ES-I3 (cell line): ENCODE data around the gene SLC7A7.
"Not testable (repeated sequence)": the region's sequence is repeated elsewhere in the genome, so short reads cannot be mapped to it uniquely, and the experiment has no call there.

ENCODE experiments used
- H3K36me3 ChIP-seq: 2 replicates; pipeline ENCODE4 v1.6.1; 2013; ENCODE audit warnings: mild to moderate bottlenecking, low read length, control low read depth, moderate library complexity; ENCODE audit not compliant: insufficient read depth
- H3K4me1 ChIP-seq: 2 replicates; pipeline ENCODE4 v1.6.1; 2013; ENCODE audit warnings: mild to moderate bottlenecking, control low read depth, low read length; ENCODE audit not compliant: insufficient read depth
- H3K9ac ChIP-seq: 2 replicates; pipeline ENCODE4 v1.6.1; 2013; ENCODE audit warnings: low read depth, mild to moderate bottlenecking, low read length, moderate library complexity
- H3K9me3 ChIP-seq: 2 replicates; pipeline ENCODE4 v1.6.1; 2013; ENCODE audit warnings: mild to moderate bottlenecking, low read length, moderate library complexity; ENCODE audit not compliant: control insufficient read depth, insufficient read depth

SLC7A7 gene

DNA sequence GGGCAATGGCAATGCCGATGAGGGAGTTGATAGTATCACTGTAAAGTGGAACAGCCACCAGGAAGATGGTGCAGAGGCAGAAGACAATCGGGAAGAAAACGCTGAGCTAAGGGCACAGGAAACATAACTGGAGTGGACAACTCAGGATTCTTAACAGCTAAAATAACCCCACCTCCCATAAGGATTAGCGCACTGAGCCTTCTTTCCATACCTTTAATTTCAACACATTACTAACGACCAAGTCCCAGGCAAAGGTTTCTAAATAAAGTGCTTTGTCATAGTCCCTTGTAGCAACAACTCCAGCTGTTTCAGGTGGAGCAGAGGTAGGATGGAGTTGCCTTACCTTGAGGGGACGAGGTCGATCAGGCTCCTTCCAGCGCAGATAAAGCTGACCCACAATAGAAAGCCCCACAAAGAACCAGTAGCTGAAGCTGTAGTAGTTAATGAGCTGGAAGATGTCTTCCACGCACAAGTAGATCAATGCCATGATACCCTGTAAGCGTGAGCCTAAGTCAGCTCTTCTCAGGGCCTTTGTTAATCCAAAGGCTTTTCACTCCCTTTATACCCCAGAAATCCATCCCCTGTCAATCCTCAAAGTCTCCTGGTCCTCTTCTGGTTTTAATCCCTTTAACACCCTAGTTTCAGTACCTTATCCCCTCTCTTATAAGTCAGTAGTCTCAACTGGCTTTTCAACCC, 41.1 kb downstream of the SLC7A7 start:
- Histone ChIP-seq H3K4me1 (no peaks in the 10 kb centered on the region), H3K9ac (no peak overlapping the region), H3K36me3 (peaks cover 29% of the 10 kb centered on the region), H3K9me3 (no peaks in the 10 kb centered on the region)

DNA sequence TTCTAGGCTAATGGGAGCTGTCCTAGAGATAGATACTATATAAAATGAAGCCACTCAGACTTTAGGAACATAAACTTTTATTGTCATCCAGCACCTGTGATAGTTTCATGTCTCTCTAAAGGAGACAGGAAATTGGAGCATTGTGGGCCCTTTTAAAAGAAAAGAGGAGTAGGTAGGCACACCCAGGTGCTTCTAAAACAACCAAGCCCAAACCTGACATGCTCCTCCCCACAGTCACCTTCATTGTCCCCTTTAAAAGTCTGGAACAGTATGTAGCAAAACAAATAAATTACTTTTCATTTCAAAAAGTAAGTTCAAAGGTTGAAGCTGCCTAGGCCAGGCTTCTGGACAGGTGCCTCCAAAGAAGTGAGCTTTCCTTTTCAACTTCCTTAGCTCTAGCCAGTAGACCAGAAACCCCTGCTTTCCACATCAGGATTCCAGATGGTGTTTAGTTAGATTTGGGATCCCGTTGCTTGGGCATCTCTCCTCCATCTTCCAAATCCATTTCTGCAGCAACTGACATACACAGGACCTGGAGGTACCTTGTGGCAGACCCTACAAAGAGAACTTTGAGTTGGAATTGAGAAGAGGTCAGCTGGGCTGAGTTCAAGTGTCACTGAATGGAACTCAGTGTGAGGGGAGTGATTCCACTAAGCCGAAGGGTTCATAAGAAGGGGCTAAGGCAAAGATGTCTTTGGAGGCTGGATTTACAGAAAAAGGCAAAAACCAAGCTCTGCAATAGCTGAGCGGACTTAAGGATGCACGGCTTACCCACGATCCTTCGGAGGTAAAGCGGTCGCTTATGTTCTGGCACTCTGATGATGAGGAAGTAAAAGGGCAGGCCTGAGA, 41.8 kb downstream of the SLC7A7 start:
- H3K4me1 ChIP-seq, result no peaks in the 10 kb centered on the region
- no peak overlapping the region for H3K9ac ChIP-seq
- H3K36me3 ChIP-seq, result peaks cover 31% of the 10 kb centered on the region
- H3K9me3 ChIP-seq, result no peaks in the 10 kb centered on the region

DNA sequence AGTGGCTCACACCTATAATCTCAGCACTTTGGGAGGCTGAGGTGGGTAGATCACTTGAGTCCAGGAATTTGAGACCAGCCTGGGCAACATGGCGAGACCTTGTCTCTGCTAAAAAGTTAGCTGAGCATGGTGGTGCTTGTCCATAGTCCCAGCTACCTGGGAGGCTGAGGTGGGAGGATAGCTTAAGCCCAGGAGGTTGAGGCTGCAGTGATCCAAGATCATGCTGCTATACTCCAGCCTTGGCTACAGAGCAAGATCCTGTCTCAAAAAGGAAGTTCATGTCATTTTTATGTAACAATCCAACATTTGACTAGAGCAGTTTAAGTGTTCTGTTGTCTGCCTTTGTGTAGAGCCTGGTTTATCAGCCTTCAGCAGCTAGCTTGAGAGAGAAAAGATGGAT, 42.5 kb downstream of the SLC7A7 start:
- Histone ChIP-seq H3K9me3 (no peaks in the 10 kb centered on the region), H3K9ac (no peak overlapping the region), H3K36me3 (peaks cover 31% of the 10 kb centered on the region), H3K4me1 (no peaks in the 10 kb centered on the region)

DNA sequence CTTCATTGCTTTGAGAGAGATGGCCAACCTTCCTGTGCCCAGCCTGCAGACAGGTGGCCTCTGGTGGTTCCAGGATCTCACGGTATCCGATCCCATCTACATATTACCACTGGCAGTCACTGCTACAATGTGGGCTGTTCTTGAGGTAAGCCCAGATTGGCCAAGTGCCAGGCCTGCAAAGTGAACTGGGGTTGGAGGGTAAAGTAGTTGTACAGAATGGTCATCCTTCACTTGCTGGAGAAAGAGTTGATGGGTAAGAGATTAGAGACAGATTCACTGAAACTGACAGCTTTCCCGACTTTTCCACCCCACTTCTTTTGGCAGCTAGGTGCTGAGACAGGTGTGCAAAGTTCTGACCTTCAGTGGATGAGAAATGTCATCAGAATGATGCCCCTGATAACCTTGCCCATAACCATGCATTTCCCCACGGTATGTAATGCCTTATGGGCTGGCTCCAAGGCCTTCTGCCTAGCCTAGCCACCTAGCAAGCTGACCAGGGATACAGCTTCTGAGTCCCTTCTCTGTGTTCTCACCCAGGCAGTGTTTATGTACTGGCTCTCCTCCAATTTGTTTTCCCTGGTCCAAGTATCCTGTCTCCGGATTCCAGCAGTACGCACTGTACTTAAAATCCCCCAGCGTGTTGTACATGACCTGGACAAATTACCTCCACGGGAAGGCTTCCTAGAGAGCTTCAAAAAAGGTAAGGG, 44.6 kb downstream of the SLC7A7 start:
- H3K4me1 ChIP-seq, result no peaks in the 10 kb centered on the region
- no peaks in the 10 kb centered on the region for H3K9me3 ChIP-seq
- H3K36me3 ChIP-seq, result peaks cover 31% of the 10 kb centered on the region
- no peak overlapping the region for H3K9ac ChIP-seq

DNA sequence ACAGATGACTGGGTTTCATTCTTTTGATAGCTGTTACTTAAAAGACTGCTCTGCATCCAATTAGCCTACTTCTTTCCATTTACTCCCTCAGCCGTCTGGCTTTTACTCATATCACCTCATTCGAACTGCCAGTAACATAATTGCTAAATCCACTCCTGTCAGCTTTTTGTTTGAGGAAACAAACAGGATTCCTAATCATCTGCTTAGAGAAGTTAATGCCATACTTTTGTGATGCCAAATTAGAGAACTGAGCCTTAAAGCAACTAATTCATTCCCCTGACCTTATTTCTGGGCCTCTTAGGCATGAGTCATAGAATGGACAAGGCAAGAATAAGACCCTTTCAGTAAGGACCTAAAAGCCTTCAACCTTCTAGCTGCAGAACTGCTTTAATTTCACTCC, 45.9 kb downstream of the SLC7A7 start:
- no peaks in the 10 kb centered on the region for H3K9me3 ChIP-seq
- no peak overlapping the region for H3K9ac ChIP-seq
- peaks cover 31% of the 10 kb centered on the region for H3K36me3 ChIP-seq
- no peaks in the 10 kb centered on the region for H3K4me1 ChIP-seq

DNA sequence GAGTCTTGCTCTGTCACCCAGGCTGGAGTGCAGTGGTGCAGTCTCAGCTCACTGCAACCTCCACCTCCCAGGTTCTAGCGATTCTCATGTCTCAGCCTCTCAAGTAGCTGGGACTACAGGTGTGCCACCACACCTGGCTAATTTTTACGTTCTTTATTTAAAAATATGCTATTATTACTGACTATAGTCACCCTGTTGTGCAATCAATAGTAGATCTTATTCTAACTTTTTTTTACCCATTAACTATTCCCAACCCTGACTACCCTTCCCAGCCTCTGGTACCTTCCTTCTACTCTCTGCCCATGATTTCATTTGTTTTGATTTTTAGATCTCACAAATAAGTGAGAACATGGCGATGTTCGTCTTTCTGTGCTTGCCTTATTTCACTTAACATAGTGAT, 46.3 kb downstream of the SLC7A7 start:
- Histone ChIP-seq H3K9ac (no peak overlapping the region), H3K9me3 (no peaks in the 10 kb centered on the region), H3K36me3 (peaks cover 31% of the 10 kb centered on the region), H3K4me1 (no peaks in the 10 kb centered on the region)

DNA sequence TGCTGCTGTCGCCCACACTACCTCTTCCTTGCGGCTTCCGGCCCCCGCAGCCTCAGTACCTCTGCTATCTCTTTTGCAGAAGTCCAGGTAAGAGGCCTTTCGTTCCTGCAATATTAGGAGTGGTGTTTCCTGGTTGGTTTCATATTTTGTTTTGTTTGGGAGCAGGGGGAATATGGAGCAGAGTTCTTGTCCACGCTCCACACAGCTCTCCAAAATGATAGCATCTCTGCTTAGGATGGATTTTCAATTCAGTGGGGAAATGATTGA, 48.0 kb downstream of the SLC7A7 start:
- H3K9ac ChIP-seq, result peak overlapping the region; percentile 91
- H3K36me3 ChIP-seq, result peaks cover 25% of the 10 kb centered on the region
- H3K4me1 ChIP-seq, result no peaks in the 10 kb centered on the region
- no peaks in the 10 kb centered on the region for H3K9me3 ChIP-seq

DNA sequence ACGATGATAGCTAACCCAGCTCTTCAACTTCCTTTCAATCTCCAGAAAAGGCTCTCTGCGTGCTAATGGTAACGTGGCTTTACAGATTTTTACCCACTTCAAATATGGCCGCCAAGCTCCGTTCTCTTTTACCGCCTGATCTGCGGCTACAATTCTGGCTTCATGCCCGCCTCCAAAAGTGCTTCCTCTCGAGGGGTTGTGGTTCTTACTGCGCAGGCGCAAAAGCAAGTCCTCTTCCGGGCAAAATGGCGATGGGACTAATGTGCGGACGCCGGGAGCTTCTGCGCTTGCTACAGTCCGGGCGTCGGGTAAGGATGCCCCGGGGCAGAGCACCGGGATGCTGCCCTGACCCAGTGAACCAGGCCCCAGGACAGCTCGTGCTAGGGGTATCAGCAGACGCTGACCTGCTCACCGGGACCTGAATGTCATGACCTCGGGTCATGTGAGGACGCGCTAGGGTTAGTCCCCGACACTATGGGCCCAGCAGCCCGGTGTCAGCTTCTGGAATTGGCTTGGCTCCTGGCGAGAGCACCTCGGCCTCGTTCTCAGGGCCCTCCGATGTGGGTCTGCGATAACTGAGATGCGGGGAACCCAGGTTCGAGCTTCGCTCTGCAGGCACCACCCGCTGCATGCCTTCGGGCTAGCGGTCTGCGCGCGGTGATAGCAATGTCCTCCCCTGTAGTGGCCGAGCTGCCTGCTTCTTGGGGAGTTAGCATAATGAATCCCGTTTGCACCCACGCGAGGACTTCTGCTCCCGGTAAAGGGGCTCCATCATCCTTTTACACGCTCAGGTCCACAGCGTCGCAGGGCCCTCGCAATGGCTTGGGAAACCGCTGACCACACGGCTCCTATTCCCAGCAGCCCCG, 48.5 kb downstream of the SLC7A7 start, which contains the start of gene OXA1L:
Gene OXA1L, plus strand, starts transcription at position 232 of the 866 bp plus-strand sequence. Its CDS starts 14 bp downstream, at position 246.
- Histone ChIP-seq H3K36me3 (peaks cover 25% of the 10 kb centered on the region), H3K4me1 (no peaks in the 10 kb centered on the region), H3K9ac (peak within 1 kb of the TSS; percentile 91), H3K9me3 (no peaks in the 10 kb centered on the region)

DNA sequence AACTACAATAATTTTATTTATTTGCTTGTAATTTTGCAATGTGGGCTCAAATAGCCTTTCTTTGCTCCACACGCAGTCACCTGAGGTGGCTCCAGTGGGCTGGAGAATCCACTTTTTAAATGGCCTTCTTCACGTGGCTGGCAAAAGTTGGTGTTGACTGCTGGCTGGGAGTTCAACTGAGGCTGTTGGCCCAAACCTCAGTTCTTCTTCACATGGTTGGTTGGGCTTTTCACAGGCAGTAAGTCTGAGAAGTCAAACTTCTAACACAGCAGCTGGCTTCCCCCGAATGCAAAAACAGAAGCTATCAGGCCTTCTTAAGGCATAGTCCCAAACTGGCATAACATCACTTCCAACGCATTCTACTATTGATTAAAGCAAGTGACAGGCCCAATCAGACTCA, 50.9 kb downstream of the SLC7A7 start:
- H3K9ac ChIP-seq, result no peak overlapping the region
- H3K4me1 ChIP-seq, result no peaks in the 10 kb centered on the region
- no peaks in the 10 kb centered on the region for H3K9me3 ChIP-seq
- peaks cover 4% of the 10 kb centered on the region for H3K36me3 ChIP-seq

DNA sequence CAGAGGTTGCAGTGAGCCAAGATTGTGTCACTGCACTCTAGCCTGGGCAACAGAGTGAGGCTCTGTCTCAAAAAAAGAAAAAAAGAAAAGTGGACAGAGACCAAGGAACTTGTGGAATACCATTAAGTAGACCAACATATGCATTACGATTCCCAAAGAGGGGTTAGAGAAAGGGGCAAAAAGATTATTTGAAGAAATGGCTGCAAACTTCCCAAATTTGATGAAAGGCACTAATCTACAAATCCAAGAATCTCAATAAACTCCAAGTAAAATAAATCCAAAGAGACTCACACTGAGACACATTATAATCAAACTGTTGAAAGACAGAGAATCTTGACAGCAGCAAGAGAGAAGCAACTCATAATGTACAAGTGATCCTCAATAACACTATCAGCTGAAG, 53.5 kb downstream of the SLC7A7 start:
- Histone ChIP-seq H3K4me1 (no peaks in the 10 kb centered on the region), H3K9me3 (no peaks in the 10 kb centered on the region), H3K9ac (no peak overlapping the region), H3K36me3 (no peaks in the 10 kb centered on the region)

DNA sequence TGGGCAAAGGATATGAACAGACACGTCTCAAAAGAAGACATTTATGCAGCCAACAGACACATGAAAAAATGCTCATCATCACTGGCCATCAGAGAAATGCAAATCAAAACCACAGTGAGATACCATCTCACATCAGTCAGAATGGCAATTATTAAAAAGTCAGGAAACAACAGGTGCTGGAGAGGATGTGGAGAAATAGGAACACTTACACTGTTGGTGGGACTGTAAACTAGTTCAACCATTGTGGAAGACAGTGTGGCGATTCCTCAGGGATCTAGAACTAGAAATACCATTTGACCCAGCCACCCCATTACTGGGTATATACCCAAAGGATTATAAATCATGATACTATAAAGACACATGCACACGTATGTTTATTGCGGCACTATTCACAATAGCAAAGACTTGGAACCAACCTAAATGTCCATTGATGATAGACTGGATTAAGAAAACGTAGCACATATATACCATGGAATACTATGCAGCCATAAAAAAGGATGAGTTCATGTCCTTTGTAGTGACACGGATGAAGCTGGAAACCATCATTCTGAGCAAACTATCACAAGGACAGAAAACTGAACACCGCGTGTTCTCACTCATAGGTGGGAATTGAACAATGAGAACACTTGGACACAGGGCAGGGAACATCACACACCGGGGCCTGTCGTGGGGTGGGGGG, 57.1 kb downstream of the SLC7A7 start:
- H3K4me1 ChIP-seq, H3K9me3 ChIP-seq, H3K9ac ChIP-seq, H3K36me3 ChIP-seq: not testable (repeated sequence)

DNA sequence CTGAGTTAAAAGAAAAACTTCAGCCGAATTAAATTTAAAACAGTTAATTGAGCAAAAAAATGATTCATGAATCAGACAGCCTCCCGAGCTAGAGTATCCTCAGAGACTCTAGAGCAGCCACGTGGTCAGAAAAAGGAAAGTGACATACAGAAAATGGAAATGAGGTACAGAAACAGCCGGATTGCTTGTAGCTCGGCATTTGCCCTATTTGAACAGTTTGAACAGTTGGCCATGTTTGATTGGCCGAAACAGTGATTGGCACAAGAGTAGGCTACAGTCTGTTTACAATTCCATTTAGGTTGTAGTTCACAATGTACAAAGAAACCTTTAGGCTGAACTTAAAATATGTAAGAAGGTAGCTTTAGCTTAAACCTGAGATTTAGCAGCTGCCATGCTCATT, 61.6 kb downstream of the SLC7A7 start:
- no peaks in the 10 kb centered on the region for H3K36me3 ChIP-seq
- 0 out of 2 replicates have a peak, but pooled peaks cover 3% of the 10 kb centered on the region for H3K4me1 ChIP-seq
- H3K9ac ChIP-seq, result no peak overlapping the region
- H3K9me3 ChIP-seq, result no peaks in the 10 kb centered on the region

DNA sequence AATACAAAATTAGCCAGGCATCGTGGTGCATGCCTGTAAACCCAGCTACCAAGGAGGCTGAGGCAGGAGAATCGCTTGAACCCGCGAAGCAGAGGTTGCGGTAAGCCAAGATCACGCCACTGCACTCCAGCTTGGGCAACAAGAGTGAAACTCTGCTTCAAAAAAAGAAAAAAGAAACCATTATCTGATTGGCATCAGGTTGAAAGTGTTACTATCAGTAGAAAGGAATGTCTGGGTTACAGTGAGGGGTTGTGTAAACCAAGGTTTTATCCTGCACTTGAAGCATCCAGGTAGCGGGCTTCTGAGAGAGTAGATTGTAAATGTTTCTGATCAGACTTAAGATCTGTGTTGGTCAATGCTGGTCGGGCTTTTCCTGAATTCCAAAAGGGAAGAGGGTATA, 62.8 kb downstream of the SLC7A7 start:
- H3K9ac ChIP-seq, result no peak overlapping the region
- no peaks in the 10 kb centered on the region for H3K9me3 ChIP-seq
- no peaks in the 10 kb centered on the region for H3K36me3 ChIP-seq
- 0 out of 2 replicates have a peak, but pooled peaks cover 7% of the 10 kb centered on the region for H3K4me1 ChIP-seq
